Naive thymus-derived CD4-positive, alpha-beta T cell (primary cell): Measurements from ENCODE around the gene PSPC1. TPM values are rescaled to one million over a fixed set of nuclear protein-coding genes. Genes with fewer than 3 reads are reported as not detected.
"Not testable (repeated sequence)": the region's sequence is repeated elsewhere in the genome, so short reads cannot be mapped to it uniquely, and the experiment has no call there.

Experiments
- ATAC-seq: fragments of 150-1000 bp; cut with Tn5 transposase; 2 replicates; pipeline ENCODE4 v1.10.0; 2021; ENCODE audit warnings: mild to moderate bottlenecking, moderate library complexity
- CTCF ChIA-PET: fragments of 350-600 bp; sonication (Branson Sonifier 250); formaldehyde crosslinking; loops from one replicate; lab custom pipeline; 2021; ENCODE audit warnings: antibody characterized with exemption; lab: Charles Lee
- POLR2A ChIA-PET: fragments of 350-600 bp; sonication (Branson Sonifier 250); formaldehyde crosslinking; loops from one replicate; lab custom pipeline; 2021; ENCODE audit warnings: antibody characterized with exemption, inconsistent platforms; lab: Charles Lee
- DNase-seq, 9 donors: peaks; one replicate each; pipeline versions ENCODE4 v3.0.0 to v3.0.0-alpha.2; 2020 to 2022; ENCODE audit warnings: mixed read lengths in 1 of 9
- H3K27ac ChIP-seq: one replicate; pipeline ENCODE4 v1.7.0; 2013; ENCODE audit warnings: mild to moderate bottlenecking, low read depth, low read length, moderate library complexity
- H3K27me3 ChIP-seq, 2 donors: one replicate each; pipeline ENCODE4 v1.7.0; 2013; ENCODE audit warnings: low read length in 2 of 2, mild to moderate bottlenecking in 2 of 2, moderate library complexity in 2 of 2; ENCODE audit not compliant: control insufficient read depth in 2 of 2, insufficient read depth in 2 of 2
- H3K36me3 ChIP-seq, 3 experiments: 1 replicate in 2 of 3; 2 replicates in 1 of 3; pipeline ENCODE4 v1.7.0; 2013; ENCODE audit warnings: low read length in 3 of 3, mild to moderate bottlenecking in 3 of 3, moderate library complexity in 1 of 3; ENCODE audit not compliant: insufficient read depth in 3 of 3, control insufficient read depth in 2 of 3
- H3K4me1 ChIP-seq, 2 donors: one replicate each; pipeline ENCODE4 v1.7.0; 2013; ENCODE audit warnings: low read length in 2 of 2, mild to moderate bottlenecking in 2 of 2, moderate library complexity in 1 of 2; ENCODE audit not compliant: control insufficient read depth in 2 of 2, insufficient read depth in 2 of 2
- H3K4me3 ChIP-seq: 2 replicates; pipeline ENCODE4 v1.7.0; 2013; ENCODE audit warnings: mild to moderate bottlenecking, low read length
- H3K9me3 ChIP-seq, 3 experiments: 1 replicate in 2 of 3; 2 replicates in 1 of 3; pipeline ENCODE4 v1.7.0; 2013; ENCODE audit warnings: low read length in 3 of 3; ENCODE audit not compliant: control insufficient read depth in 2 of 3
- H3K27ac Mint-ChIP-seq, 9 donors: one replicate each; pipeline ENCODE4 v1.8.0; 2020 to 2022; ENCODE audit warnings: mixed read lengths in 9 of 9, mild to moderate bottlenecking in 8 of 9, moderate library complexity in 5 of 9, inconsistent platforms in 2 of 9
- H3K27me3 Mint-ChIP-seq, 5 donors: one replicate each; pipeline ENCODE4 v1.8.0; 2021 to 2022; ENCODE audit warnings: mixed read lengths in 5 of 5, mild to moderate bottlenecking in 1 of 5
- H3K36me3 Mint-ChIP-seq, 5 donors: one replicate each; pipeline ENCODE4 v1.8.0; 2020 to 2022; ENCODE audit warnings: mixed read lengths in 5 of 5, mild to moderate bottlenecking in 3 of 5, inconsistent platforms in 1 of 5
- H3K4me1 Mint-ChIP-seq, 7 donors: one replicate each; pipeline ENCODE4 v1.8.0; 2020 to 2022; ENCODE audit warnings: mixed read lengths in 7 of 7, mild to moderate bottlenecking in 3 of 7, inconsistent platforms in 1 of 7
- H3K4me3 Mint-ChIP-seq, 10 donors: one replicate each; pipeline ENCODE4 v1.8.0; 2020 to 2022; ENCODE audit warnings: mild to moderate bottlenecking in 10 of 10, mixed read lengths in 10 of 10, moderate library complexity in 6 of 10, inconsistent platforms in 2 of 10
- H3K9me3 Mint-ChIP-seq, 11 donors: one replicate each; pipeline ENCODE4 v1.8.0; 2020 to 2022; ENCODE audit warnings: mixed read lengths in 11 of 11, mild to moderate bottlenecking in 4 of 11, inconsistent platforms in 1 of 11, moderate library complexity in 1 of 11
- intact Hi-C, 2 donors: fragments of 100-400 bp; cut with micrococcal nuclease; formaldehyde crosslinking; loops; one replicate each; pipeline ENCODE4 v1.15.1; 2023
- polyA plus RNA-seq, 2 donors: library from polyadenylated mRNA; unstranded; fragments of 300-500 nt; fragmentation: Illumina TruSeq; gene quantifications; one replicate each; pipeline ENCODE4 v1.2.3, GENCODE V29; 2021
- total RNA-seq, 6 experiments: library from RNA in 5 of 6; stranded (reverse) in 5 of 6; gene quantifications; 1 replicate in 5 of 6; 2 replicates in 1 of 6; pipeline ENCODE4 v1.2.3 and lab custom pipeline; 2021 to 2026

The PSPC1 gene
- total and polyA plus RNA-seq, 7 experiments from 2014 or later = 32.0 to 91.4 (median 77.8) TPM

DNA sequence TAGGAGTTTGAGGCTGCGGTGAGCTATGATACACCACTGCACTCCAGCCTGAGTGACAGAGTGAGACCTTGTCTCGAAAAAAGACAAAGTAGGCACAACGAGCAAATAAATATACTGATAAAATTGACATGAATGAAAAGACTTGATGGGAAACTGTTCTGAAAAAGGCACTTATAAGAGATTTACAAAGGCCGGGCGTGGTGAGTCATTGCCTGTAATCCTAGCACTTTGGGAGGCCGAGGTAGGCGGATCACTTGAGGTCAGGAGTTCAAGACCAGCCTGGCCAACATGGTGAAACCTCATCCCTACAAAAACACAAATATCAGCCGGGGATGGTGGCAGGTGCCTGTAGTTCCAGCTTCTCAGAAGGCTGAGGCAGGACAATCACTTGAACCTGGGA, 91.3 kb downstream of the PSPC1 start:
- H3K27me3 Mint-ChIP-seq, H3K9me3 ChIP-seq, intact Hi-C loops, H3K4me1 ChIP-seq, ATAC-seq, DNase-seq, H3K9me3 Mint-ChIP-seq, H3K4me3 ChIP-seq, H3K27ac ChIP-seq, CTCF ChIA-PET, H3K36me3 ChIP-seq, H3K27me3 ChIP-seq, H3K4me3 Mint-ChIP-seq: not testable (repeated sequence)
- Mint-ChIP-seq H3K4me1 (peaks cover 10 to 26% (median 22%) of the 10 kb centered on the region in 7 donors), H3K27ac (peak overlapping the region in 3 of 9 donors; percentile 1 to 40 (median 25)), H3K36me3 (peaks cover 4 to 39% (median 19%) of the 10 kb centered on the region in 5 donors)
- POLR2A ChIA-PET = interaction anchor here (1.0 kb wide), 1 partner anchor 58 kb away, joined by 4 read pairs; the partner anchor contains the start of gene MPHOSPH8

GRCh38 chr13:19685437-19685836, 97.3 kb downstream of the PSPC1 start:
- Mint-ChIP-seq H3K36me3 (peaks cover 0 to 12% (median 4%) of the 10 kb centered on the region in 5 donors), H3K4me1 (peaks cover 16 to 65% (median 36%) of the 10 kb centered on the region in 7 donors), H3K27me3 (no peaks in the 10 kb centered on the region), H3K4me3 (no peak overlapping the region), H3K9me3 (peaks cover 0 to under 1% (median 0%) of the 10 kb centered on the region in 11 donors), H3K27ac (peak overlapping the region in 5 of 9 donors; percentile 0 to 62 (median 13))
- CTCF ChIA-PET = no interaction called here
- ATAC-seq = no peak
- POLR2A ChIA-PET = no interaction called here
- peaks cover 0 to 4% (median 0%) of the 10 kb centered on the region in 3 experiments for H3K36me3 ChIP-seq
- no peak for DNase-seq
- peaks cover 0 to 9% of the 10 kb centered on the region in 2 donors for H3K4me1 ChIP-seq
- H3K9me3 ChIP-seq = no peaks in the 10 kb centered on the region
- no peaks in the 10 kb centered on the region for H3K27me3 ChIP-seq
- H3K4me3 ChIP-seq = no peak overlapping the region
- H3K27ac ChIP-seq = no peak overlapping the region
- intact Hi-C loops = no loop called here

DNA sequence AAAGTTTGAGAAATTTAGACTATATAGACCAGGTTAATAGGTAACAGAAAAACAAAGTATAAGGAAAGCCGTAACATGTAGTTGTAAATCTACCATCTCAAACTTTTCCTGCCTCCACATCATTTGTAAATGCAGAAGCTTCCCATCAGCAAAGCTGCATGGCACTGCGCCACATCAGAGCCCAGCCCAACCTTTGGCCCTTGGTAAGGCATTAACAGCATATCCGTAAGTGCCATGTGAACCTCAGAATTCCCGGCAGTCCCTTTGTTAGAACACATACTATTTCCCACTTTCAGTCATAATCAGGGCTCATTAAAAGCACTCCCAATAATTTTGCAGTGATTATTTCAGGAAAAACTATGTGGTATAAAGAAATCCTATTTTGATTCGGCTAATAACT, 97.7 kb downstream of the PSPC1 start:
- intact Hi-C loops = no loop called here
- no peaks in the 10 kb centered on the region for H3K27me3 Mint-ChIP-seq
- no peaks in the 10 kb centered on the region for H3K9me3 ChIP-seq
- H3K36me3 ChIP-seq = peaks cover 0 to 4% (median 0%) of the 10 kb centered on the region in 3 experiments
- H3K27ac Mint-ChIP-seq = peak overlapping the region in 5 of 9 donors; percentile 0 to 62 (median 13)
- H3K4me1 ChIP-seq = peaks cover 0 to 9% of the 10 kb centered on the region in 2 donors
- ChIA-PET POLR2A (no interaction called here), CTCF (no interaction called here)
- H3K36me3 Mint-ChIP-seq = peaks cover 0 to 8% (median 3%) of the 10 kb centered on the region in 5 donors
- no peaks in the 10 kb centered on the region for H3K9me3 Mint-ChIP-seq
- H3K4me1 Mint-ChIP-seq = peaks cover 16 to 61% (median 36%) of the 10 kb centered on the region in 7 donors
- H3K27ac ChIP-seq = no peak overlapping the region
- ATAC-seq = no peak
- no peaks in the 10 kb centered on the region for H3K27me3 ChIP-seq
- no peak overlapping the region for H3K4me3 ChIP-seq
- H3K4me3 Mint-ChIP-seq = no peak overlapping the region
- no peak for DNase-seq

- no peaks in the 10 kb centered on the region for H3K27me3 ChIP-seq
- ChIA-PET CTCF (no interaction called here), POLR2A (no interaction called here)
- H3K36me3 Mint-ChIP-seq = peaks cover 3 to 16% (median 10%) of the 10 kb centered on the region in 5 donors
- H3K4me1 ChIP-seq = peaks cover 0 to 9% of the 10 kb centered on the region in 2 donors
- ATAC-seq (peak; percentile 49), DNase-seq (peak in 3 of 9 donors; percentile 5 to 16 (median 9))
- peak overlapping the region in 8 of 9 donors; percentile 3 to 89 (median 67) for H3K27ac Mint-ChIP-seq
- no peak overlapping the region for H3K4me3 ChIP-seq
- no peaks in the 10 kb centered on the region for H3K9me3 Mint-ChIP-seq
- intact Hi-C loops = no loop called here
- no peaks in the 10 kb centered on the region for H3K27me3 Mint-ChIP-seq
- no peaks in the 10 kb centered on the region for H3K9me3 ChIP-seq
- peaks cover 0 to 4% (median 0%) of the 10 kb centered on the region in 3 experiments for H3K36me3 ChIP-seq
- H3K4me1 Mint-ChIP-seq = peaks cover 16 to 55% (median 39%) of the 10 kb centered on the region in 7 donors
- peak overlapping the region in 8 of 10 donors; percentile 8 to 38 (median 30) for H3K4me3 Mint-ChIP-seq
- H3K27ac ChIP-seq = peak overlapping the region; percentile 34
Measured at GRCh38 chr13:19681517-19681916, 101.2 kb downstream of the PSPC1 start.

DNA sequence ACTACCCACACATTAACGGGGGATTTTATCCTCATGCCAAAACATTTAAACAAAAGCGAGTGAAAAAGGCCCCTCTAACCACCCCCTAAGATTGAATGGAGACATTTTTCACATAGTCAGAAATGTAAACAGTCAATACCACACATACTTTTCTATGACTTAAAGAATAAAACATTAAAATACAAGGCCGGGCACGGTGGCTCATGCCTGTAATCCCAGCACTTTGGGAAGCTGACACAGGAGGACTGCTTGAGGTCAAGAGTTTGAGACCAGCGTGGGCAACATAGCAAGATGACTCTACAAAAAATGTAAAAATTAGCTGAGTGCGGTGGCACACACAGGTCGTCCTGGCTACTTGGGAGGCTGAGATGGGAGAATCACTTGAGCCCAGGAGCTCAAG, 102.0 kb downstream of the PSPC1 start:
- POLR2A ChIA-PET = no interaction called here
- Histone ChIP-seq H3K4me3 (no peak overlapping the region), H3K4me1 (peaks cover 0 to 9% of the 10 kb centered on the region in 2 donors), H3K27me3 (no peaks in the 10 kb centered on the region), H3K36me3 (peaks cover 3 to 10% (median 5%) of the 10 kb centered on the region in 3 experiments), H3K9me3 (no peaks in the 10 kb centered on the region), H3K27ac (no peak overlapping the region)
- no peak for DNase-seq
- Mint-ChIP-seq H3K27ac (peak overlapping the region in 5 of 9 donors; percentile 26 to 77 (median 38)), H3K36me3 (peaks cover 3 to 23% (median 16%) of the 10 kb centered on the region in 5 donors), H3K9me3 (no peaks in the 10 kb centered on the region), H3K4me3 (no peak overlapping the region), H3K27me3 (no peaks in the 10 kb centered on the region), H3K4me1 (peaks cover 11 to 48% (median 34%) of the 10 kb centered on the region in 7 donors)
- ATAC-seq = no peak
- CTCF ChIA-PET = no interaction called here
- intact Hi-C loops = no loop called here

DNA sequence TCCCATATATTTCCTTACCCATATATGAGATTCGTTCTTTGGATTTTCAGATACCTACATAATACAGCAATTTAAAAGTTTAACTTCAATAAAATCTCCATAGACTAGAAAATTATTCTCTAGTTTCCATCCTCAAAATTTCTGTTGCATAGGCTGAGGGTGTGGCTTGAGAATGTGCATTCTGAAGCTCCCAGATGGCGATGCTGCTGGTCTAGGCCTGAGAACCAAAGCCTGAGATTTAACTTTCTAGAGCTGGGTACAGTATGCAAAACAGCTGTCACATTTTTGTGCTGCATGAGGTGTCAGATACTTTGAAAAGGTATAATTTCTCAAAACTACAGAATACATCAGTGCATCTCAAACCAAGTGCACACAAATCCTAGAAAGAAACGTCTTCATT, 106.6 kb downstream of the PSPC1 start:
- ChIA-PET POLR2A (no interaction called here), CTCF (no interaction called here)
- Histone ChIP-seq H3K4me3 (no peak overlapping the region), H3K36me3 (peaks cover 14 to 50% (median 17%) of the 10 kb centered on the region in 3 experiments), H3K4me1 (no peaks in the 10 kb centered on the region), H3K27me3 (no peaks in the 10 kb centered on the region), H3K9me3 (no peaks in the 10 kb centered on the region), H3K27ac (no peak overlapping the region)
- Mint-ChIP-seq H3K27me3 (no peaks in the 10 kb centered on the region), H3K4me3 (no peak overlapping the region), H3K9me3 (no peaks in the 10 kb centered on the region), H3K4me1 (peaks cover 0 to 9% (median 5%) of the 10 kb centered on the region in 7 donors), H3K27ac (peak overlapping the region in 7 of 9 donors; percentile 20 to 77 (median 66)), H3K36me3 (peaks cover 7 to 50% (median 26%) of the 10 kb centered on the region in 5 donors)
- intact Hi-C loops = no loop called here
- ATAC-seq (no peak), DNase-seq (no peak)

DNA sequence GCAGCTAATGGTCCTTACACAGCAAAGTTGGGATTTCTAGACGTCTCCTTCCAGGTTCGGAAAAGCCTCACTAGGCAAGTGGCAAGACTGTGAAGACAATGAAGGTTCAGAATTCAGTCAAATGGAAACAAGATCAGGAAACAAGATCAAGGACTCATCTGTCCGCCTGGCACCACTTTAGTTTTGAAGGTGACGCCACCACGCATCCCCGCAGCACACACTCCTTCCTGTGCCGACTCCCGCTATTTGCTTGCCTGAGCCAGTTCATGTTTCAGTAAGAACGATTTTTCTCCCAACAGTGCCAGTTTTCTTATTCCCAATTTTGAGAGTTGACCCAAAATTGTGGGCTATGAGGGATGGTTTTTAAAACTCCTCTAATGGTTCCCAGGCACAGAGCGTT, 107.8 kb downstream of the PSPC1 start:
- Mint-ChIP-seq H3K9me3 (no peaks in the 10 kb centered on the region), H3K4me1 (peaks cover 0 to 10% (median 3%) of the 10 kb centered on the region in 7 donors), H3K27ac (peak overlapping the region in 8 of 9 donors; percentile 15 to 70 (median 50)), H3K27me3 (no peaks in the 10 kb centered on the region), H3K4me3 (no peak overlapping the region), H3K36me3 (peaks cover 7 to 56% (median 31%) of the 10 kb centered on the region in 5 donors)
- peaks cover 14 to 61% (median 17%) of the 10 kb centered on the region in 3 experiments for H3K36me3 ChIP-seq
- H3K27me3 ChIP-seq = no peaks in the 10 kb centered on the region
- ATAC-seq = no peak
- no peak overlapping the region for H3K27ac ChIP-seq
- H3K9me3 ChIP-seq = no peaks in the 10 kb centered on the region
- intact Hi-C loops = no loop called here
- ChIA-PET CTCF (no interaction called here), POLR2A (no interaction called here)
- H3K4me1 ChIP-seq = no peaks in the 10 kb centered on the region
- DNase-seq = no peak
- no peak overlapping the region for H3K4me3 ChIP-seq
